ENCODE results near the gene KIF21A. TPM values are rescaled to one million over a fixed set of nuclear protein-coding genes. Genes with fewer than 3 reads are reported as not detected.
A peak's percentile ranks its signal among the peaks of the same experiment; 100 is the strongest.

Gene KIF21A
- total and polyA plus RNA-seq, 2 of the 13 experiments (the other 11 are each of a cell fraction or from before 2014, with no cell fraction given): 20.6 to 39.7 TPM

DNA sequence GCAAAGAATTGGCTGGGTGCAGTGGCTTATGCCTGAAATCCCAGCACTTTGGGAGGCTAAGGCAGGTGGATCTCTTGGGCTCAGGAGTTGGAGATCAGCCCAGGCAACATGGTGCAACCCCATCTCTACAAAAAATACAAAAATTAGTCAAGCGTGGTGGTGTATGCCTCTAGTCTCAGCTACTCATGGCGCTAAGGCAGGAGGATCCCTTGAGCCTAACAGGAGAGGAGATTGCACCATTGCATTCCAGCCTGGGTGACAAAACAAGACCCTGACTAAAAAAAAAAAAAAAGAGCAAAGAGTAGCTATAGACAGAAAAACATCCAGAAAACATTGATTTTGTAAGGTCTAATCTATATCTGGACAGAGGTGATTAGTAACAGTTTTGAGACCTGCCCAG is 25.0 kb downstream of the KIF21A start (continued):
- TF ChIP-seq, protein P1, sequence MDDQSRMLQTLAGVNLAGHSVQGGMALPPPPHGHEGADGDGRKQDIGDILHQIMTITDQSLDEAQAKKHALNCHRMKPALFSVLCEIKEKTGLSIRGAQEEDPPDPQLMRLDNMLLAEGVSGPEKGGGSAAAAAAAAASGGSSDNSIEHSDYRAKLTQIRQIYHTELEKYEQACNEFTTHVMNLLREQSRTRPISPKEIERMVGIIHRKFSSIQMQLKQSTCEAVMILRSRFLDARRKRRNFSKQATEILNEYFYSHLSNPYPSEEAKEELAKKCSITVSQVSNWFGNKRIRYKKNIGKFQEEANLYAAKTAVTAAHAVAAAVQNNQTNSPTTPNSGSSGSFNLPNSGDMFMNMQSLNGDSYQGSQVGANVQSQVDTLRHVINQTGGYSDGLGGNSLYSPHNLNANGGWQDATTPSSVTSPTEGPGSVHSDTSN (CRISPR knock-in tag; IDR thresholded peaks at IDR 0.05; ENCODE audit: borderline replicate concordance): no peak
- TF ChIP-seq, protein P2, sequence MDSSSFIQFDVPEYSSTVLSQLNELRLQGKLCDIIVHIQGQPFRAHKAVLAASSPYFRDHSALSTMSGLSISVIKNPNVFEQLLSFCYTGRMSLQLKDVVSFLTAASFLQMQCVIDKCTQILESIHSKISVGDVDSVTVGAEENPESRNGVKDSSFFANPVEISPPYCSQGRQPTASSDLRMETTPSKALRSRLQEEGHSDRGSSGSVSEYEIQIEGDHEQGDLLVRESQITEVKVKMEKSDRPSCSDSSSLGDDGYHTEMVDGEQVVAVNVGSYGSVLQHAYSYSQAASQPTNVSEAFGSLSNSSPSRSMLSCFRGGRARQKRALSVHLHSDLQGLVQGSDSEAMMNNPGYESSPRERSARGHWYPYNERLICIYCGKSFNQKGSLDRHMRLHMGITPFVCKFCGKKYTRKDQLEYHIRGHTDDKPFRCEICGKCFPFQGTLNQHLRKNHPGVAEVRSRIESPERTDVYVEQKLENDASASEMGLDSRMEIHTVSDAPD (CRISPR knock-in tag; IDR thresholded peaks at IDR 0.05): no peak
- TF ChIP-seq SP1 (IDR thresholded peaks at IDR 0.05) (no peak), SP1 (CRISPR knock-in tag; IDR thresholded peaks at IDR 0.05) (no peak), ZNF335 (CRISPR knock-in tag; IDR thresholded peaks at IDR 0.05) (no peak), ZBTB42 (CRISPR knock-in tag; IDR thresholded peaks at IDR 0.05) (no peak), ZNF644 (CRISPR knock-in tag; IDR thresholded peaks at IDR 0.05; ENCODE audit: low read depth) (0 out of 2 replicates have a peak, but pooled peaks have one; percentile 47), CEBPG (CRISPR knock-in tag; IDR thresholded peaks at IDR 0.05) (peak; percentile 26; the same call in 1 of the 2 replicates), MAFF (IDR thresholded peaks at IDR 0.05; ENCODE audit: low read depth, low read length) (no peak), RBM22 (optimal IDR thresholded peaks at IDR 0.05; ENCODE audit: low read length) (no peak), FOXA1 (IDR thresholded peaks at IDR 0.05) (no peak), FOXA1 (CRISPR knock-in tag; IDR thresholded peaks at IDR 0.05) (no peak), GATAD1 (CRISPR knock-in tag; IDR thresholded peaks at IDR 0.05) (no peak), JUN (CRISPR knock-in tag; IDR thresholded peaks at IDR 0.05) (no peak), ZBTB8A (CRISPR knock-in tag; IDR thresholded peaks at IDR 0.05; ENCODE audit: borderline replicate concordance, low read depth) (no peak), ZNF207 (IDR thresholded peaks at IDR 0.05; ENCODE audit: borderline replicate concordance) (no peak)
- TF ChIP-seq, protein P3, sequence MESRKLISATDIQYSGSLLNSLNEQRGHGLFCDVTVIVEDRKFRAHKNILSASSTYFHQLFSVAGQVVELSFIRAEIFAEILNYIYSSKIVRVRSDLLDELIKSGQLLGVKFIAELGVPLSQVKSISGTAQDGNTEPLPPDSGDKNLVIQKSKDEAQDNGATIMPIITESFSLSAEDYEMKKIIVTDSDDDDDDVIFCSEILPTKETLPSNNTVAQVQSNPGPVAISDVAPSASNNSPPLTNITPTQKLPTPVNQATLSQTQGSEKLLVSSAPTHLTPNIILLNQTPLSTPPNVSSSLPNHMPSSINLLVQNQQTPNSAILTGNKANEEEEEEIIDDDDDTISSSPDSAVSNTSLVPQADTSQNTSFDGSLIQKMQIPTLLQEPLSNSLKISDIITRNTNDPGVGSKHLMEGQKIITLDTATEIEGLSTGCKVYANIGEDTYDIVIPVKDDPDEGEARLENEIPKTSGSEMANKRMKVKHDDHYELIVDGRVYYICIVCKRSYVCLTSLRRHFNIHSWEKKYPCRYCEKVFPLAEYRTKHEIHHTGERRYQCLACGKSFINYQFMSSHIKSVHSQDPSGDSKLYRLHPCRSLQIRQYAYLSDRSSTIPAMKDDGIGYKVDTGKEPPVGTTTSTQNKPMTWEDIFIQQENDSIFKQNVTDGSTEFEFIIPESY (CRISPR knock-in tag; IDR thresholded peaks at IDR 0.05): peak; percentile 98
- TF ChIP-seq, protein P4, sequence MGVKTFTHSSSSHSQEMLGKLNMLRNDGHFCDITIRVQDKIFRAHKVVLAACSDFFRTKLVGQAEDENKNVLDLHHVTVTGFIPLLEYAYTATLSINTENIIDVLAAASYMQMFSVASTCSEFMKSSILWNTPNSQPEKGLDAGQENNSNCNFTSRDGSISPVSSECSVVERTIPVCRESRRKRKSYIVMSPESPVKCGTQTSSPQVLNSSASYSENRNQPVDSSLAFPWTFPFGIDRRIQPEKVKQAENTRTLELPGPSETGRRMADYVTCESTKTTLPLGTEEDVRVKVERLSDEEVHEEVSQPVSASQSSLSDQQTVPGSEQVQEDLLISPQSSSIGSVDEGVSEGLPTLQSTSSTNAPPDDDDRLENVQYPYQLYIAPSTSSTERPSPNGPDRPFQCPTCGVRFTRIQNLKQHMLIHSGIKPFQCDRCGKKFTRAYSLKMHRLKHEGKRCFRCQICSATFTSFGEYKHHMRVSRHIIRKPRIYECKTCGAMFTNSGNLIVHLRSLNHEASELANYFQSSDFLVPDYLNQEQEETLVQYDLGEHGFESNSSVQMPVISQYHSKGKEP (CRISPR knock-in tag; IDR thresholded peaks at IDR 0.05): no peak
- TF ChIP-seq, protein P5, sequence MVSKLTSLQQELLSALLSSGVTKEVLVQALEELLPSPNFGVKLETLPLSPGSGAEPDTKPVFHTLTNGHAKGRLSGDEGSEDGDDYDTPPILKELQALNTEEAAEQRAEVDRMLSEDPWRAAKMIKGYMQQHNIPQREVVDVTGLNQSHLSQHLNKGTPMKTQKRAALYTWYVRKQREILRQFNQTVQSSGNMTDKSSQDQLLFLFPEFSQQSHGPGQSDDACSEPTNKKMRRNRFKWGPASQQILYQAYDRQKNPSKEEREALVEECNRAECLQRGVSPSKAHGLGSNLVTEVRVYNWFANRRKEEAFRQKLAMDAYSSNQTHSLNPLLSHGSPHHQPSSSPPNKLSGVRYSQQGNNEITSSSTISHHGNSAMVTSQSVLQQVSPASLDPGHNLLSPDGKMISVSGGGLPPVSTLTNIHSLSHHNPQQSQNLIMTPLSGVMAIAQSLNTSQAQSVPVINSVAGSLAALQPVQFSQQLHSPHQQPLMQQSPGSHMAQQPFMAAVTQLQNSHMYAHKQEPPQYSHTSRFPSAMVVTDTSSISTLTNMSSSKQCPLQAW (CRISPR knock-in tag; IDR thresholded peaks at IDR 0.05): no peak
- TF ChIP-seq, protein P6, sequence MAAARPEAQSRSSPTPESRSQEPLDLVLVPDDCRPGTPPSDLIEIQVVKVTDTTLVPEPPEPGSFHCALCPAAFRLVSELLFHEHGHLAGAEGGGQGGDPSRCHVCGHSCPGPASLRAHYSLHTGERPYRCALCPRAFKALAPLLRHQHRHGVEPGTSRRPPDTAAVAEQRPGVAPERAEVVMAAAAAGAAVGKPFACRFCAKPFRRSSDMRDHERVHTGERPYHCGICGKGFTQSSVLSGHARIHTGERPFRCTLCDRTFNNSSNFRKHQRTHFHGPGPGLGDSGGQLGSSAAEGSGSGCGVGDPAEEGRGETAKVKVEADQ (CRISPR knock-in tag; IDR thresholded peaks at IDR 0.05; ENCODE audit: borderline replicate concordance): no peak
